ENCODE data around the gene BRD1.
"Not testable (repeated sequence)": the region's sequence is repeated elsewhere in the genome, so short reads cannot be mapped to it uniquely, and the experiment has no call there.

BRD1 gene

DNA sequence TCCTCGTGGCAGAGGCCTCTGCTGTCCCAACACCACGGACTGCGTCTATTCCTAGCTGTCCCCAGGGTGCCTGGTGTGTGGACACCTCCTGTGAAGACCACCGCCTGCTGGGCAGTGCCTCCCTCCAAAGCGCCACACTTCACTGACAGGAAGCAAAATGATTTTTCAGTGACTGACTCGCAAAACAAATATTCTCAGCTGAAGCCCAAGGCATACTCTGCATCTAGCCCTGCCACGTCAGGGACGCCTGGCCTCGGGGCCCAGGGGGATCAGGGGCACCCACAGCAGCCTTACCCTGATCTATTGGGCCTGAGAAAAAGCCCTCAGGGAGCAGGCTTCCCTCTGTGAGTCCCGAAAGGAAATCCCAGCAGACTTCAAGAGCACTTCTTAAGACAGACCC, 2.2 kb downstream of the BRD1 start:
- H3K4me2 ChIP-seq (ENCODE audit: low read length): no peak overlapping the region
- DNase-seq: no peak
- H3K36me3 ChIP-seq (ENCODE audit: control insufficient read depth, insufficient read depth, low read length): peaks cover 16% of the 10 kb centered on the region
- peaks cover 21% of the 10 kb centered on the region for H3K79me1 ChIP-seq (ENCODE audit: low read length)
- H3K4ac ChIP-seq (ENCODE audit: low read depth, low read length): no peak overlapping the region
- no peak overlapping the region for H2BK15ac ChIP-seq (replicated peaks; ENCODE audit: low read depth)
- no peak overlapping the region for H2BK120ac ChIP-seq (ENCODE audit: low read depth, low read length)
- no peak overlapping the region for H3K4me3 ChIP-seq (ENCODE audit: low read length)
- H4K8ac ChIP-seq (ENCODE audit: low read depth, low read length): no peak overlapping the region
- peaks cover 64% of the 10 kb centered on the region for H3K79me2 ChIP-seq (ENCODE audit: control insufficient read depth, insufficient read depth, low read length)
- H3K23ac ChIP-seq (ENCODE audit: low read length): no peak overlapping the region
- no peak overlapping the region for H3K27ac ChIP-seq (ENCODE audit: low read depth, low read length)
- no peak overlapping the region for H2BK5ac ChIP-seq (ENCODE audit: low read length)
- H2AK5ac ChIP-seq (ENCODE audit: low read length): no peak overlapping the region
- H4K5ac ChIP-seq (ENCODE audit: low read length): no peak overlapping the region
- H3K4me1 ChIP-seq (ENCODE audit: control insufficient read depth, low read depth, low read length): peaks cover 1% of the 10 kb centered on the region
- H3K27me3 ChIP-seq (ENCODE audit: insufficient read depth, low read length, poor library complexity): no peaks in the 10 kb centered on the region
- H3K9ac ChIP-seq (ENCODE audit: low read length): peak overlapping the region; percentile 42
- WGBS (ENCODE audit: extremely low coverage, insufficient coverage, low lambda C conversion rate): no CpG with 5 or more reads among the region's 10 CpGs
- H3K18ac ChIP-seq (ENCODE audit: low read length): no peak overlapping the region
- H3K56ac ChIP-seq (ENCODE audit: low read length): no peak overlapping the region

DNA sequence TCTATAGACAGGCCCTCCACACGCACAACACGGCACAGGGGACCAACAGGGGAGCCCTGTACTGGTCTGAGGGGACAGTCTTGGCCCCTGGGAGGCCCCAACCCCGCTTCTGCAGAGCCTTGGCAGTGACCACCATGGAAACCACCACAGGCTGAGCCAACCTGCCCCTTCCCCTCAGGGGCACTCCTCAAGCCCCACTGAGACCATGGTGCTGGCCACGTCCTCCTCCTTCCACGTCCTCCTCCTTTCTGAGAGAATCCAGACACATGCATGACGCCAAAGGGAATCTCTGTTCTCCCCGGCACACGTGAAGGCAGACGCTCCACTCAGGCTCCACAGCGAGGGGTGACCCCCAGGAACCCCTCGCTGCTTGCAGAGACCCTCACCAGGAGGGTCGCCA, 2.7 kb downstream of the BRD1 start:
- Histone ChIP-seq H4K8ac (ENCODE audit: low read depth, low read length) (no peak overlapping the region), H2AK5ac (ENCODE audit: low read length) (no peak overlapping the region), H3K56ac (ENCODE audit: low read length) (peak overlapping the region; percentile 2), H3K9ac (ENCODE audit: low read length) (peak overlapping the region; percentile 42), H3K4ac (ENCODE audit: low read depth, low read length) (no peak overlapping the region), H3K4me3 (ENCODE audit: low read length) (no peak overlapping the region), H2BK120ac (ENCODE audit: low read depth, low read length) (no peak overlapping the region), H3K23ac (ENCODE audit: low read length) (no peak overlapping the region), H2BK15ac (replicated peaks; ENCODE audit: low read depth) (no peak overlapping the region), H2BK5ac (ENCODE audit: low read length) (no peak overlapping the region), H3K79me1 (ENCODE audit: low read length) (peaks cover 24% of the 10 kb centered on the region), H3K18ac (ENCODE audit: low read length) (no peak overlapping the region), H3K27me3 (ENCODE audit: insufficient read depth, low read length, poor library complexity) (no peaks in the 10 kb centered on the region), H3K4me1 (ENCODE audit: control insufficient read depth, low read depth, low read length) (peaks cover 1% of the 10 kb centered on the region), H3K79me2 (ENCODE audit: control insufficient read depth, insufficient read depth, low read length) (peaks cover 70% of the 10 kb centered on the region), H3K4me2 (ENCODE audit: low read length) (no peak overlapping the region), H3K27ac (ENCODE audit: low read depth, low read length) (no peak overlapping the region), H3K36me3 (ENCODE audit: control insufficient read depth, insufficient read depth, low read length) (peaks cover 19% of the 10 kb centered on the region), H4K5ac (ENCODE audit: low read length) (no peak overlapping the region)
- DNase-seq: no peak
- WGBS (ENCODE audit: extremely low coverage, insufficient coverage, low lambda C conversion rate): no CpG with 5 or more reads among the region's 12 CpGs

DNA sequence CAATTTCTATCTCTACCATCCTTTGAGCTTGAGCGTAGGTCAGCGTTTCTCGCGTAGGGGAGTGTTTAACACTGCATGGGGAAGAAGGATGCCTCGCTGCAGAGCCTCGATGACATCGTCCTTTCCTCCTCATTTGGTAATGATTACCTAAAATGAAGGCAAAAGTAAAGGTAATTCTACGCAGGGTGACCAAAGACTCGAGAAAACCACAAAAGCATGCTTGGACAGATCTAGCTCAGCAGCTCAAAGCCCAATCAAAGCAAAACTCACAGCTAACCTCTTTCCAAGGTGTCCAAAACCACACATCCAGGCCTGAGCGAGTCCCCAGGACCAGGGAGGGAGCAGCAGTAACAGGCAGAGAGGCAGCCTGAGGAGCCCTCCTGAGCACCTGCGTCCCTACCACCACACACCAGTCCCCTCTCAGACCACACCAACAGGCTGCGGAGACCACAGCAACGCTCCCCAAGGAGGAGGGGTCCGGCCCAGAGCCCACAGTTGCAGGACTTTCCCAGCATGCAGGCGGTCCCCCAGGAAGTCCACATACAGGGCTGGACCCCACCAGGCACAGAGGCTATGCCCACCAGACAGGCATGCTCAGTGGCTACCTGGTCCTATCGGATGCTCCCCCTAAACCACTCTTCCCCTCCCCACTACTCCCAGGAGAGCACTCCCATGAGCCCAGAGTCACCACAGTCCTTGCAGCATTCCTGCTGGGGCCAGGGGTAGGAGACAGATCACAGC, 3.3 kb downstream of the BRD1 start:
- Histone ChIP-seq H3K23ac (ENCODE audit: low read length) (no peak overlapping the region), H3K4ac (ENCODE audit: low read depth, low read length) (no peak overlapping the region), H3K18ac (ENCODE audit: low read length) (no peak overlapping the region), H3K4me1 (ENCODE audit: control insufficient read depth, low read depth, low read length) (peaks cover 1% of the 10 kb centered on the region), H3K9ac (ENCODE audit: low read length) (no peak overlapping the region), H2BK5ac (ENCODE audit: low read length) (no peak overlapping the region), H4K8ac (ENCODE audit: low read depth, low read length) (no peak overlapping the region), H3K79me2 (ENCODE audit: control insufficient read depth, insufficient read depth, low read length) (peaks cover 71% of the 10 kb centered on the region), H4K5ac (ENCODE audit: low read length) (no peak overlapping the region), H2BK15ac (replicated peaks; ENCODE audit: low read depth) (no peak overlapping the region), H3K4me3 (ENCODE audit: low read length) (no peak overlapping the region), H2AK5ac (ENCODE audit: low read length) (no peak overlapping the region), H3K36me3 (ENCODE audit: control insufficient read depth, insufficient read depth, low read length) (peaks cover 19% of the 10 kb centered on the region), H3K4me2 (ENCODE audit: low read length) (no peak overlapping the region), H3K27me3 (ENCODE audit: insufficient read depth, low read length, poor library complexity) (no peaks in the 10 kb centered on the region), H3K56ac (ENCODE audit: low read length) (peak overlapping the region; percentile 2), H3K79me1 (ENCODE audit: low read length) (peaks cover 24% of the 10 kb centered on the region), H3K27ac (ENCODE audit: low read depth, low read length) (no peak overlapping the region), H2BK120ac (ENCODE audit: low read depth, low read length) (no peak overlapping the region)
- no CpG with 5 or more reads among the region's 16 CpGs for WGBS (ENCODE audit: extremely low coverage, insufficient coverage, low lambda C conversion rate)
- no peak for DNase-seq

DNA sequence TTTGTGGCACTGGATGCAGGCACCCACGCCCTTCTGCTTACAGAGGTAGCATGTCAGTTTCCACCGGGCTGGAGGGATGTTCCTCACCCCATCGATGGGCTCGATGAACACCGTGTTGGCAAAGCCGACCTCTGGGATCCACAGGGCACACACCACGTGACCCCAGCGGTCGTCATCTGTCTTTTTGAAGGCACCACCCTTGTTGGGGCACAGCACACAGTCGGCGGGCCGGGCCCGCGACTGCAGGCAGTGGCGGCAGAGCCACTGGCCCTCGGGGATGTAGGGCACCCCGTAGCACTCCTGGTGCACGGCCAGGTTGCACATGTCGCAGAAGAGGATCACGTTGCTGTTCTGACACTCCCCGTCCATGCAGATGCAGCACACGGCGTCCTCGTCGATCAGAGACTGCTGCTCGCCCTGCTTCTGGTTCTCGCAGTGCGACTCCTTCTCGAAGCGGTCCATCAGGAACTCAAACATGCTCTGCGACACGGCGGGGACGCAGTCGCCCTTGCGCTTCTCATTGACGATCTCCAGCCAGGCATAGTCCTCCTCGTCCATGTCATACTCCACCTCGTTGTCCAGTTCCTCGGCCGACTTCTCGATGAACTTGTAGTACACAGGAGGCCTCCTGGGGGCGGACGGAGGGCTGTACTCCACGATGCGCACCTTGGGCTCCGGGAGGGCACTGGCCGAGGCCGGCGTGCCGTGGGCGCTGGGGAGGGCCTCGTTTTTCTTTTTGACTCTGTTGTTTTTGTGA, 4.2 kb downstream of the BRD1 start:
- Histone ChIP-seq H3K23ac (ENCODE audit: low read length) (no peak overlapping the region), H3K27me3 (ENCODE audit: insufficient read depth, low read length, poor library complexity) (no peaks in the 10 kb centered on the region), H4K5ac (ENCODE audit: low read length) (no peak overlapping the region), H3K4me3 (ENCODE audit: low read length) (no peak overlapping the region), H3K4me1 (ENCODE audit: control insufficient read depth, low read depth, low read length) (peaks cover 1% of the 10 kb centered on the region), H3K79me2 (ENCODE audit: control insufficient read depth, insufficient read depth, low read length) (peaks cover 77% of the 10 kb centered on the region), H2BK5ac (ENCODE audit: low read length) (no peak overlapping the region), H3K79me1 (ENCODE audit: low read length) (peaks cover 24% of the 10 kb centered on the region), H3K4ac (ENCODE audit: low read depth, low read length) (no peak overlapping the region), H3K18ac (ENCODE audit: low read length) (no peak overlapping the region), H3K36me3 (ENCODE audit: control insufficient read depth, insufficient read depth, low read length) (peaks cover 19% of the 10 kb centered on the region), H4K8ac (ENCODE audit: low read depth, low read length) (no peak overlapping the region), H3K27ac (ENCODE audit: low read depth, low read length) (no peak overlapping the region), H3K56ac (ENCODE audit: low read length) (no peak overlapping the region), H3K9ac (ENCODE audit: low read length) (no peak overlapping the region), H2BK15ac (replicated peaks; ENCODE audit: low read depth) (no peak overlapping the region), H2BK120ac (ENCODE audit: low read depth, low read length) (no peak overlapping the region), H2AK5ac (ENCODE audit: low read length) (no peak overlapping the region), H3K4me2 (ENCODE audit: low read length) (no peak overlapping the region)
- WGBS (ENCODE audit: extremely low coverage, insufficient coverage, low lambda C conversion rate): no CpG with 5 or more reads among the region's 53 CpGs
- no peak for DNase-seq

DNA sequence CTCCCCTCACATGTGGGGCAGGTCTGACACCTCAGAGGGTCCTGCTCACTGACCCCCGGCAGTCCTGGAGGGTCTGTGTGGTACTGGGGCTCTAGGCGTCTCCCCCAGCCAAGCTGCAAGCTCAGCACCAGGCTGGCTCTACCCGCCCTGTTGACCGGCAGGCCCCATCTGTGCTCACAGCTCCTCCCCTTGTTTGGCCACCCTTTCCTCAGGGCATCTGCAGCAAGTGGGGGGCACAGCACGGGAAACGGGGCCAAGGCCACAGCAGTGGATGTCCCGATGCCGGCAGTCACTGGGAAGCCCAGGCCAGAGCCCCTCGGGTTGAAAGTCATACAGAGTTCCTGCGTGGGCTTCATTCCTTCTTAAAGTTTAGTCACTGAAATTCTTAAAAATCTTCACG, 5.9 kb downstream of the BRD1 start:
- H3K36me3 ChIP-seq (ENCODE audit: control insufficient read depth, insufficient read depth, low read length): peaks cover 27% of the 10 kb centered on the region

More for the DNA sequence above, 5.9 kb downstream of the BRD1 start:
- H3K4ac ChIP-seq (ENCODE audit: low read depth, low read length); H3K9ac ChIP-seq (ENCODE audit: low read length); H4K5ac ChIP-seq (ENCODE audit: low read length); H3K4me2 ChIP-seq (ENCODE audit: low read length); H4K8ac ChIP-seq (ENCODE audit: low read depth, low read length); H3K56ac ChIP-seq (ENCODE audit: low read length); H3K4me1 ChIP-seq (ENCODE audit: control insufficient read depth, low read depth, low read length); DNase-seq; H2BK5ac ChIP-seq (ENCODE audit: low read length); H3K27me3 ChIP-seq (ENCODE audit: insufficient read depth, low read length, poor library complexity); H2BK15ac ChIP-seq (replicated peaks; ENCODE audit: low read depth); H2BK120ac ChIP-seq (ENCODE audit: low read depth, low read length); H3K23ac ChIP-seq (ENCODE audit: low read length); H3K18ac ChIP-seq (ENCODE audit: low read length); H3K4me3 ChIP-seq (ENCODE audit: low read length); H3K27ac ChIP-seq (ENCODE audit: low read depth, low read length); H2AK5ac ChIP-seq (ENCODE audit: low read length): not testable (repeated sequence)
- WGBS (ENCODE audit: extremely low coverage, insufficient coverage, low lambda C conversion rate): no CpG with 5 or more reads among the region's 11 CpGs
- Histone ChIP-seq H3K79me2 (ENCODE audit: control insufficient read depth, insufficient read depth, low read length) (peaks cover 92% of the 10 kb centered on the region), H3K79me1 (ENCODE audit: low read length) (peaks cover 36% of the 10 kb centered on the region)

Measured in mesendoderm (in vitro differentiated cells).